Activated CD4-positive, alpha-beta T cell treated with anti-CD3 and anti-CD28 coated beads, Interleukin-2, amount 10 ng/mL, durations not matched to agents 7 days and 5 days (primary cell): ENCODE results near the gene CNTN4. TPM values are rescaled to one million over a fixed set of nuclear protein-coding genes. Genes with fewer than 3 reads are reported as not detected.

Source experiments
- CTCF ChIA-PET: fragments of 350-600 bp; sonication (Branson Sonifier 250); formaldehyde crosslinking; loops from one replicate; lab custom pipeline; 2021; ENCODE audit warnings: antibody characterized with exemption; lab: Charles Lee
- POLR2A ChIA-PET: fragments of 350-600 bp; sonication (Branson Sonifier 250); formaldehyde crosslinking; loops from one replicate; lab custom pipeline; 2021; ENCODE audit warnings: antibody characterized with exemption; lab: Charles Lee
- DNase-seq: peaks from one replicate; pipeline ENCODE4 v3.0.0-alpha.2; 2020
- H3K27ac Mint-ChIP-seq: one replicate; pipeline ENCODE4 v1.8.0; 2021; ENCODE audit warnings: mild to moderate bottlenecking, moderate library complexity, mixed read lengths
- H3K27me3 Mint-ChIP-seq: one replicate; pipeline ENCODE4 v1.8.0; 2021; ENCODE audit warnings: mixed read lengths
- H3K36me3 Mint-ChIP-seq: one replicate; pipeline ENCODE4 v1.8.0; 2021; ENCODE audit warnings: low read depth, mixed read lengths
- H3K4me1 Mint-ChIP-seq: one replicate; pipeline ENCODE4 v1.8.0; 2021; ENCODE audit warnings: mixed read lengths
- H3K4me3 Mint-ChIP-seq: one replicate; pipeline ENCODE4 v1.8.0; 2021; ENCODE audit warnings: mild to moderate bottlenecking, moderate library complexity, mixed read lengths
- H3K9me3 Mint-ChIP-seq: one replicate; pipeline ENCODE4 v1.8.0; 2021; ENCODE audit warnings: mixed read lengths
- total RNA-seq, 2 experiments: library from RNA; stranded (reverse); gene quantifications; one replicate each; pipeline ENCODE4 v1.2.3, GENCODE V29; 2021

CNTN4 gene
- total RNA-seq, 2 experiments from 2014 or later, result not detected

DNA sequence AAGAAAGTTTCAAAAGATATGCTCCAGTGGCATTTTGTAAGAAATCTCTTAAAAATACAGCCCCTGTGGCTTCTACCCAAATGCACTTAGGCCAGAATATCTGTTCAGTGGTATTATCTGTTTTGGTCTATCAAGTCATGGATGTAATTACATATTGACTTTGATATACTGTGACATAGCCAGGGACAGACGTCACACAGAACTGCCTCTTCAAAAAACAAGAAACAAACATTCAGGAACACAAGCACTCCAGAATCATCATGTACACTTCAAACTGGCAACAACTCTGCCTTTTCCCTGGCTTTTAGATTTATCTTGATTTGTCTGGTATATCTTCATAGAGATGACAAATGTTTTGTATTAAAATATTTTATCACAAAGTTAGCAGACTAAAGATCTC is 771.2 kb downstream of the CNTN4 start:
- CTCF ChIA-PET, result no interaction called here
- no peak overlapping the region for H3K27ac Mint-ChIP-seq
- H3K4me3 Mint-ChIP-seq, result no peak overlapping the region
- H3K27me3 Mint-ChIP-seq, result no peaks in the 10 kb centered on the region
- H3K9me3 Mint-ChIP-seq, result no peaks in the 10 kb centered on the region
- no peaks in the 10 kb centered on the region for H3K36me3 Mint-ChIP-seq
- DNase-seq, result no peak
- H3K4me1 Mint-ChIP-seq, result no peaks in the 10 kb centered on the region
- POLR2A ChIA-PET, result no interaction called here

DNA sequence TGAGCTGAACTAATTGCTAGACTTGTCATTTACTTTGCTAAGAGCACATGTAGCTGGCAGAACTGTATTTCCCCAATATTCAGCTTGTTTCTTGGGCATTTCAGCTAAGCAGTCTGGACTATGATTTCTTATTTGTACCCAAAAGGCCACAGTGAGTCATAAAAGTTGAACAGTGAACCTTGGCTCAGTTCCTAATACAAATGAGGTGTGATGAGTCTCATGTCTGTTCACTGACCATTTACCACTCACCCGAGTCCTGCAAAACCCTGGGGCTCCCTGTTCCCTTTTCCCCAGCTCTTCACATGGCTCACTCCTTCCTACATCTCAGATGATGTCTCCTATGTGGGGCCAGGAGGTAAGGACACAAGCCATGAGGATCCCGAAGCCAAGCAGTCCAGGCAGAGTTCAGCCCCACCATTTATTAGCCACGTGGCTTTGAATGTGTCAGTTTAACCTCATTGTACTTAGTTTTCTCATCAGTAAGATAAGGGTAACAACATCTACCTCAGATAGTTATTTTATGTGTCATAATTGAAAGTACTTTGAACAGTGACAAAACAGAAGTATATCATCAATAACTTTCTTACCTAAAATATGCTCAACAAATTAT is 772.2 kb downstream of the CNTN4 start:
- H3K9me3 Mint-ChIP-seq, result no peaks in the 10 kb centered on the region
- no peaks in the 10 kb centered on the region for H3K4me1 Mint-ChIP-seq
- DNase-seq, result no peak
- ChIA-PET CTCF (no interaction called here), POLR2A (no interaction called here)
- no peaks in the 10 kb centered on the region for H3K27me3 Mint-ChIP-seq
- H3K36me3 Mint-ChIP-seq, result no peaks in the 10 kb centered on the region
- H3K4me3 Mint-ChIP-seq, result no peak overlapping the region
- H3K27ac Mint-ChIP-seq, result no peak overlapping the region

DNA sequence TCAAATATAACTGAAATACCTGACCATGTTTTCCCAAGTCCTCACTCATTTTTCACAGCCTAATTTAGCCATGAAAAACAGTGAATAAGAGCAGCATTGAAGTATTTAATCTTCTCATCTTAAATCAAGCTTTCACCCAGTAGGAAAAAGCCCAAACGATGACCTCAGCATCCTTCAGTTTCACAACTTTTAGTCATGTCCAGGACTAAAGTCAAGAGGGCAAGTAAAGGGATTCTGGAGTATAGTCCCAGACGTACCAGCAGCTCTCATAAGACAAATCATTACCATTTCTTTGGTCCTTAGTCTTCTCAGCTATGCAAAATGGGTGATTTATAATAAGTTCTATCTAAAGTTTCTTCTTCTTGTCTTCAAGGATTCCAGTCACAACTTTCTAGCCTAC is 774.2 kb downstream of the CNTN4 start:
- DNase-seq, result no peak
- CTCF ChIA-PET, result no interaction called here
- POLR2A ChIA-PET, result no interaction called here
- Mint-ChIP-seq H3K4me3 (no peak overlapping the region), H3K4me1 (no peaks in the 10 kb centered on the region), H3K9me3 (no peaks in the 10 kb centered on the region), H3K27ac (no peak overlapping the region), H3K27me3 (no peaks in the 10 kb centered on the region), H3K36me3 (no peaks in the 10 kb centered on the region)

DNA sequence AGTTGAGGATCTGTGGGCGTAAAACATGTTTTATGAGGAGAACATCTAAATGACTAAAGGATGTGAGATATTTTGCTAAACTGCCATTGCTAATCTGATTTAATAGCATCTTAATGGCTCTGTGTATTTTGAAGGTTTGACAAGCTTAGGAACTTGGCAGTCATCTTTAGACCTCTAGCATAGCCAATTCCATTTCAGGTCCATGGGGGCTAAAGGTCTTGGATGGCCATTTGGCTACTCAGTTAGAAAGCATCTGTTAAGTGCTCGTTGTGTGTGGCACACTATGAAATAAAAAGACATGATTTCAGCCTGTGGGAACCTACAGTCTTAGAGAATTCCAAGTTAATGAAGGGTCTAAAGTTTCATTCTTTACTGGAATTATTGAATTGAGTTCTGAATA is 775.3 kb downstream of the CNTN4 start:
- Mint-ChIP-seq H3K4me3 (no peak overlapping the region), H3K27me3 (no peaks in the 10 kb centered on the region), H3K36me3 (no peaks in the 10 kb centered on the region), H3K27ac (no peak overlapping the region), H3K4me1 (no peaks in the 10 kb centered on the region), H3K9me3 (no peaks in the 10 kb centered on the region)
- ChIA-PET POLR2A (no interaction called here), CTCF (no interaction called here)
- DNase-seq, result no peak

DNA sequence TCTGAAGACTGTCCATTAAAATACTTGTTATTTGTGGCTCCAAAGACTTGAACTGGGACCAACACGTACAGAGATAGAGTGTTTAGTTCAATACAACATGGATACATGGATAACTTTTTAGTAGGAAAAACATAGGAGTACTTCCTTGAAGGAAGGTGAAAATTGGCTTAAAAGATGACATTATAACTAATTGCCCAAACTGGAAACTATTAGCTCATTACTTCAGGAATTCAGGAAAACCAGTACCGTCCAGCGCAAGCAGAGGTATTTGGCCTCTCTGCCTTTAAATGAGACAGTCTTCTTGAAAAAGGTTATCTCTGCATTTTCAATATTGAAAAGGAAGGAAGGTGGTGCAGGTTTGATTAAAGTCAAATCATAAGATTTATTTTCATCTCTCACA is 777.0 kb downstream of the CNTN4 start:
- POLR2A ChIA-PET, result no interaction called here
- no peaks in the 10 kb centered on the region for H3K4me1 Mint-ChIP-seq
- H3K36me3 Mint-ChIP-seq, result no peaks in the 10 kb centered on the region
- H3K4me3 Mint-ChIP-seq, result no peak overlapping the region
- no peak overlapping the region for H3K27ac Mint-ChIP-seq
- H3K9me3 Mint-ChIP-seq, result no peaks in the 10 kb centered on the region
- H3K27me3 Mint-ChIP-seq, result no peaks in the 10 kb centered on the region
- no peak for DNase-seq
- CTCF ChIA-PET, result no interaction called here

DNA sequence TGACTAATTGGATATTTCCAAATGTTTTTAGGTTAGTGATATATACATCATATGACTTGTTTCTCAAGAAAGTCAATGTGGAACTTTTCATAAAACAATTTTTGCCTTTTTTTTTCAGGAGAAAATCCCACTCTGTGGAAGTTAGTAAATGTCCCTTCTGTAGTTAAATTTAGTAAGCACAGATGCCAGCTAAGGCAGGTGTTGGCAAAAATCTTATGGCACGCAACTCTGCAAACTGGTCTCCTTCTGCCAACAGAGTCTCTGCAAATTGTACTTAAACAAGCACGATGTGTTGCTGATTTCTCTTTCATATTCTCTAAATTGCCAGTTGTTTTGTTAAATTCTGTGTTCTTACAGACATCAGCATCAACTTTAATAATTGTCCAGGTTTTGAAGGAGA is 777.7 kb downstream of the CNTN4 start:
- H3K27ac Mint-ChIP-seq, result no peak overlapping the region
- H3K9me3 Mint-ChIP-seq, result no peaks in the 10 kb centered on the region
- H3K27me3 Mint-ChIP-seq, result no peaks in the 10 kb centered on the region
- ChIA-PET CTCF (no interaction called here), POLR2A (no interaction called here)
- no peaks in the 10 kb centered on the region for H3K4me1 Mint-ChIP-seq
- DNase-seq, result no peak
- no peak overlapping the region for H3K4me3 Mint-ChIP-seq
- no peaks in the 10 kb centered on the region for H3K36me3 Mint-ChIP-seq

DNA sequence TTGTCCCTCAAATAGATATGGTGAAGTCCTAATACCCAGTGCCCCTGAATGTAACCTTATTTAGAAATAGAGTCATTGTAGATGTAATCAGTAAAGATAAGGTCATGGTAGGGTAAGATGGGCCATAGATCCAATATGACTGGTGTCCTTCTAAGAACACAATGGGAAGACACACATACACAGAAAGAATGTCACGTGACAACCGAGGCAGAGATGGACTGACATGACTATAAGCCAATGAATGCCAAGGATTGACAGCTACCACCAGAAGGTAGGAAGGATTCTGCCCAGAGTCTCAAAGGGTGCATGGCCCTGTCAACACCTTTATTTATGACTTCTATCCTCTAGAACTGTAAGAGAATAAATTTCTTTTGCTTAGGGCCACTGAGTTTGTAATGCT is 780.4 kb downstream of the CNTN4 start:
- H3K27ac Mint-ChIP-seq, result no peak overlapping the region
- no peaks in the 10 kb centered on the region for H3K4me1 Mint-ChIP-seq
- DNase-seq, result no peak
- no peaks in the 10 kb centered on the region for H3K36me3 Mint-ChIP-seq
- no peaks in the 10 kb centered on the region for H3K27me3 Mint-ChIP-seq
- CTCF ChIA-PET, result no interaction called here
- no peaks in the 10 kb centered on the region for H3K9me3 Mint-ChIP-seq
- POLR2A ChIA-PET, result no interaction called here
- H3K4me3 Mint-ChIP-seq, result no peak overlapping the region

DNA sequence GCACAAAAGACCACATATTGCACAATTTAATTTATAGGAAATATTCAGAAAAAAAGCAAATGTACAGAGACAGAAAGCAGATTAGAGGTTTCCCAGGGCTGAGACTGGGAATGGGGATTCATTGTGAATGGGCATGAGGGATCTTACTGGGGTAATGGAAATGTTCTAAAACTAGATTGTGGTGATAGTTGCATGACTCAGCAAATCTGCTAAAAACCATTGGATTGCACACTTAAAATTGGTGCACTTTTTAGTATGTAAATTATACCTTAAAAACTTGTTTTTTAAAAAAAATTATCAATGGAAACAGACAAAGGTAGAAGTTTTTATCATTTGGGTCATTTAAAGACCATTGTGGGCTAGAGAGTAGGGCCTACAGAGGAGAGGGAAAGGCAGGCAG is 780.9 kb downstream of the CNTN4 start:
- no peaks in the 10 kb centered on the region for H3K36me3 Mint-ChIP-seq
- H3K4me1 Mint-ChIP-seq, result no peaks in the 10 kb centered on the region
- CTCF ChIA-PET, result no interaction called here
- no peak for DNase-seq
- H3K9me3 Mint-ChIP-seq, result no peaks in the 10 kb centered on the region
- POLR2A ChIA-PET, result no interaction called here
- no peak overlapping the region for H3K27ac Mint-ChIP-seq
- no peak overlapping the region for H3K4me3 Mint-ChIP-seq
- H3K27me3 Mint-ChIP-seq, result no peaks in the 10 kb centered on the region

DNA sequence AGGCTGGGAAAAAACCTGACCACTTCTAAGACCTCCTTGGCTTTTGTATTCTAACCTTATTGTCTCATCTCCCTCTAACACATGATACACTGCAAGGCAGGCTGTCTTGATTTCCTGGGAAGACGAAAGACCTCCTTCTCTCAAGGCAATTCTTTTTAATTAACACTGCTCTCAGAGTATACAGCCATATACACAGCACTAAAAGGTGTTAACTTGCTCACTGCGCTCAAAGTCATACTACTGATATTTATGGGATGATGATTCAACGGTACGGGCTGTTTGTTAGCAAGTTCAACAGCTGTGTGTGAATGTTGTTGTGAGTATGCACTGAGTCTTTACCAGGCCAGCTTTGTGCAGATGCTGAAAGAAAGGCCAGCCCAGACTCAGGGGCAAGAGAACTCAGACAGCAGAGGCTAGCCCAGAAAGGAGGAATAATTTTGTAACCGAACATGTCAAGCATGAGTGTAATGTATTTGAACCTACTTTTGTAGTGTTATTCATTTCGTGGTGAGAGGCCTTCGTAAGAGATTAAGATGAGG is 781.6 kb downstream of the CNTN4 start:
- no peak overlapping the region for H3K27ac Mint-ChIP-seq
- ChIA-PET POLR2A (no interaction called here), CTCF (no interaction called here)
- no peaks in the 10 kb centered on the region for H3K9me3 Mint-ChIP-seq
- no peaks in the 10 kb centered on the region for H3K27me3 Mint-ChIP-seq
- no peaks in the 10 kb centered on the region for H3K4me1 Mint-ChIP-seq
- no peak for DNase-seq
- no peaks in the 10 kb centered on the region for H3K36me3 Mint-ChIP-seq
- no peak overlapping the region for H3K4me3 Mint-ChIP-seq

DNA sequence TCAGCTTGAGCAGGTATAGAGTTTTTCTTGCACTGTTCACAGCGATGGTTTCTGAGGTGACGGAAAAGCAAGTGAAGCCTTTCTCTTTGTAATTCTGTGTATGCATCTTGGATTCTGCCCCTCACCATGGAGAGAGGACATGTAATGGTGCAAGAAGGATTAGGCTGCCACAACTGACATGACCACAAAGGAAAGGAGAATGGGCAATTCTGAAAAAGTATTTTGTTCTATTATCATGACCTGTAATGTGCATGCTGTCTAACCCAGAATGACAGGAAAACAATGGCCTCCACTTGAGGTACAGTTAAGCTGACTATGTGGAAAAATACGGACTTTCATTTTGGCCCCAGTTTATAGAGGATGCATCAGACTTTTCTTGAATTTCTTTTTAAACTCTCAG is 784.6 kb downstream of the CNTN4 start:
- ChIA-PET POLR2A (no interaction called here), CTCF (no interaction called here)
- H3K27me3 Mint-ChIP-seq, result no peaks in the 10 kb centered on the region
- H3K4me1 Mint-ChIP-seq, result no peaks in the 10 kb centered on the region
- no peaks in the 10 kb centered on the region for H3K9me3 Mint-ChIP-seq
- H3K4me3 Mint-ChIP-seq, result no peak overlapping the region
- DNase-seq, result no peak
- H3K36me3 Mint-ChIP-seq, result no peaks in the 10 kb centered on the region
- H3K27ac Mint-ChIP-seq, result no peak overlapping the region

DNA sequence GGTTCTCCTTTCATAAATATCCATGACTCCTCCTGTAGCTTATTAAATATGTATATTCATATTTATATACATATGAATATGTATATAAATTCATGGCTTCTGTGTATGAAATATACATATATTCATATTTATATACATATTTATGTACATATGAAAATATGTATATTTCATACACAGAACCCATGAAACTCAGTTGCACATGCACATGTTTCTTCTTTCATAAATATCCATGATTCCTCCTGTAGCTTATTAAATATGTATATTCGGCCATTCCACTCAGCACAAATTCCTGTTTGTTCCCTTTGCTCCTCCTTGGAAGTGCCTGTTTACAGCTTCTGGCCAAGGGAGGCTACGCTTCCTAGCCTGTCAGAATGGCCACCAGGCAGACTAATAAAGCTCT is 789.9 kb downstream of the CNTN4 start:
- H3K27ac Mint-ChIP-seq, result no peak overlapping the region
- no peaks in the 10 kb centered on the region for H3K36me3 Mint-ChIP-seq
- CTCF ChIA-PET, result interaction anchor here (0.5 kb wide), 1 partner anchor 18 kb away, joined by 3 read pairs; no protein-coding TSS in a partner anchor
- DNase-seq, result no peak
- no peaks in the 10 kb centered on the region for H3K4me1 Mint-ChIP-seq
- no peak overlapping the region for H3K4me3 Mint-ChIP-seq
- POLR2A ChIA-PET, result no interaction called here
- H3K9me3 Mint-ChIP-seq, result no peaks in the 10 kb centered on the region
- no peaks in the 10 kb centered on the region for H3K27me3 Mint-ChIP-seq

DNA sequence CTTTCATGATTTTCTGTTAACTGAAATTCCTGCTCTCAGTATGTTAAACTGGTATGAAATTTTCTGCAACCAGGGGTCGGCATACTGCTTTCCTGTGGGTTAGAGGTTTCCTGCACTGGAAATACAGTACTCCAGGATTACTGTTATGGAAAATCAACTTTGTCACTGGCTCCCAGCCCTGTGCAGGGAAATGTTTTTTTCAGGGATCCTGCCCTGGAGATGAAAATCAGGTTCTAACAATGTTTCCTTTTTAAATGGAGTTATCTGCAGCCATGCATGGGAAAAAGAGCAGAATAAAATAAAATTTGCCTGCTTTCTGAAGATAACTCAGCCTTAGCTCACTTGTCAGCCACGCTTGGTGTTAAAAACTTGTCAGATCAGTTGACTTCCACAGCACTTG is 791.1 kb downstream of the CNTN4 start:
- Mint-ChIP-seq H3K27ac (no peak overlapping the region), H3K27me3 (no peaks in the 10 kb centered on the region), H3K4me3 (no peak overlapping the region), H3K9me3 (no peaks in the 10 kb centered on the region), H3K36me3 (no peaks in the 10 kb centered on the region), H3K4me1 (no peaks in the 10 kb centered on the region)
- CTCF ChIA-PET, result no interaction called here
- DNase-seq, result no peak
- POLR2A ChIA-PET, result no interaction called here

DNA sequence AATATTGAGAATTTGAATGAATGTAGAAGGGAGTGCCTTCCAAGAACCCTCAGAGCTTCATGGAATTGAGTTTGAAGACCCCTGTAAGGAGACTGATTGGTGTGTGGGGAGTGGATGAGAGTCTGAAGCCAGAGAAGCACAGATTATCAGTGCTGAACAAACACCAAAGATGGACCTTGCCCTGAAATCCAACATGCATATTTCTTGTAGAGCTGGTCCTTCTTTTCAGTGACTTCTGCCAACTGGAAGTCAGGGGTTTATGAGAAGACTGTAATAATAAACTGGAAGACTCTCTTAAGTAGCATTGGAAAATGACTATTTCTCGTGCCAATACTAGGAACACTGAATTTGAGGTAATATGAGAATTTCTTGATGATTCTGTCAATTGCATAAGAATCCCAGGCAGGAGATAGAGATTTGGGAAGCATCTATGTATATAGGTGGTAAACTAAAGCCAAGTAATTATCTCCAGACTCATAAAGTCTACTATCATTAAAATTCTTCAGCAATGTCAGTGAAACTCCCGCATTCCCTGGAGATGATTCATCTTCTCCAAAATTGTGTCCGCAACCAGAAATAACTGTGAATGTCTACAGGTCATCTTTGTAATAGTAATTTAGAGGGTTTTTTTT is 797.8 kb downstream of the CNTN4 start:
- Mint-ChIP-seq H3K9me3 (no peaks in the 10 kb centered on the region), H3K27ac (no peak overlapping the region), H3K4me3 (no peak overlapping the region), H3K27me3 (no peaks in the 10 kb centered on the region), H3K4me1 (no peaks in the 10 kb centered on the region), H3K36me3 (no peaks in the 10 kb centered on the region)
- CTCF ChIA-PET, result no interaction called here
- DNase-seq, result no peak
- POLR2A ChIA-PET, result no interaction called here

DNA sequence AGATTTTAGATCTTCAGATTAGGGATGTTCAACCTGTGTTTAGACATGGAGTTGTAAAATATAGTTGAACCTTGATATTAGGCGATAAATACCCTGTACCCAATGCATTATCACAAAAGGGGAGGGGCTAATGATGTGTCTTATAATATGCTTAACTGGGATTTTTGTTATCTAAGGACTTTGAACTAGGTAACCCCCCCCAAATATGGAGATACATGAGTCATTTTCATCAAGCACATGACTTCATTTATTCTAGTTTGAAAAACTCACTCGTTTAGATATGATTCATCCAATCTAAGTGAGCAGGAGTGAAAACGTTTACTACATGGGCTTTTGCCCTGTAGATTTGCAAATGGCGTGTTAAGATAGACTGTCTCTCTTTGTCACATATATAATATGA is 799.2 kb downstream of the CNTN4 start:
- CTCF ChIA-PET, result no interaction called here
- no peak for DNase-seq
- Mint-ChIP-seq H3K27ac (no peak overlapping the region), H3K9me3 (no peaks in the 10 kb centered on the region), H3K4me3 (no peak overlapping the region), H3K4me1 (no peaks in the 10 kb centered on the region), H3K27me3 (no peaks in the 10 kb centered on the region), H3K36me3 (no peaks in the 10 kb centered on the region)
- POLR2A ChIA-PET, result no interaction called here
